HG03103 (cell line): ENCODE results near the gene MARCHF3.
"Not testable (repeated sequence)": the region's sequence is repeated elsewhere in the genome, so short reads cannot be mapped to it uniquely, and the experiment has no call there.

Source experiments
- ATAC-seq: cut with Tn5 transposase; IDR thresholded peaks from one replicate; pipeline ENCODE4 v1.9.1; 2021; ENCODE audit warnings: low read depth; ENCODE audit not compliant: unreplicated experiment

Gene MARCHF3, protein sequence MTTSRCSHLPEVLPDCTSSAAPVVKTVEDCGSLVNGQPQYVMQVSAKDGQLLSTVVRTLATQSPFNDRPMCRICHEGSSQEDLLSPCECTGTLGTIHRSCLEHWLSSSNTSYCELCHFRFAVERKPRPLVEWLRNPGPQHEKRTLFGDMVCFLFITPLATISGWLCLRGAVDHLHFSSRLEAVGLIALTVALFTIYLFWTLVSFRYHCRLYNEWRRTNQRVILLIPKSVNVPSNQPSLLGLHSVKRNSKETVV

DNA sequence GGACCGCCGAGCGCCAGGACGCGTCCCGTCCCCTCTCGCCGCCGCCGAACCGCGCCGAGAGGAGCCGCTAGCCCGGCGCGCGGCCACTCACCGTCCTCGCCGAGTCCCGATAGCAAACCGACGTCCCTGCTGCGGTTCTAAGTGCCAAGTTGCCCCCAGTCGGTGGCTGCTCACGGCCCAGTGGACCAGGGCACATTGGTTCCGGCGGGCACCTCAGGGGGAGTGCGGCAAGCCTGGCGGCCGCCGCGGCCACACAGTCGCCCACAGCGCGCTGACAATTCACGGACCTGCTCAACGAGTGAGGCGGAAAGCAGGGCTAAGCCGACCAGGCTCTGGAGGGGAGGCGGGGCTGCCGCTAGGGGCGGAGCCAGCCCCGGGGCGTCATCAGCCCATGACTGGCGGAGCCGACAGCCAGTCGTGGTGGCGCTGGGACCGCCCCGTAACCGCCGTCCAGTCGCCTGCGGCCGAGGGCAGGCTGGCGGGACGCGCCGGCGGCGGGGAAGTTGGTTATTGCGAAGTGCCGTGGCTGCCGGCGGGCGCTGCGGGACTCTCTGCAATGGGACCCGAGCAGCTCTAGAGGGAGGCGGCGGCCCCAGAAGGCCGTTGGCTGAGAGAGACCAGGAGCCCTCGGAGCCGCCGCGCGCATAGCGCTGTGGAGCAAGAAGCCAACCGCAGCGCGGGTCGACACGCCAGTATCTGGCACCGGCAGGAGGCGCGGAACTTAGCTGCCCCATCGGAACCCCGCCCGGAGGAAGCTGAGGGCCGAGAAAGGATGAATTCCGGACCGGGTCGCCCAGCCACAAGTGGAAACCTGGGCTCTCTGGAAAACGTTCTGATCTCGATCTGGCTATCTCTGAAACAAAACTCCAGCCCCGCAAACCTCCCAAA lies at the start of gene MARCHF3:
Gene MARCHF3 (minus strand): TSS at position 300 of the 888 bp plus-strand sequence. CDS start 112,387 bp downstream, outside the sequence.
- ATAC-seq, result peak; percentile 93

DNA sequence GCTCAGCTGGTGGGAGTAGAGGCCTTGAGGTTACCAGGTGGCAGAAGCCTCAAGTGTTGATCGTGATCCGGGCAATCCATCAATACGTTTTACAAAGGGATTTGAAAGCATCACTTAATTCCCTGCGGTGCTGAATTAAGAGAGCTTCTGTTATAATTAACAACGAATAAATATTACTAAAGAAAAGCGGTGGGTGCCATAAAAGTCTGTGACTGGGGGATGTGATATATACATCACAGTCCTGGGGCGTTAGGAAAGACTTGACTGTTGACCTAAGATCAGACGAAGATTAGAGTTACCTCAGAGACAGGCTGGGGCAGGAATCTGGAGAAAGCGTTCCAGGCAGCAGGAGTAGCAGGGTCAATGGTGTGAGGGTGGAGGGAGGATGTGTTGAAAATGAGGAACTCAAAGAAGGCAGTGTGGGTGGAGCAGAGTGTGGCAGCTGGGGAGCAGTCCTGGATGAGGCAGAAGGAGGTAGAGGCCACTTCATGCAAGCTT lies 49.7 kb upstream of the MARCHF3 start:
- no peak for ATAC-seq

DNA sequence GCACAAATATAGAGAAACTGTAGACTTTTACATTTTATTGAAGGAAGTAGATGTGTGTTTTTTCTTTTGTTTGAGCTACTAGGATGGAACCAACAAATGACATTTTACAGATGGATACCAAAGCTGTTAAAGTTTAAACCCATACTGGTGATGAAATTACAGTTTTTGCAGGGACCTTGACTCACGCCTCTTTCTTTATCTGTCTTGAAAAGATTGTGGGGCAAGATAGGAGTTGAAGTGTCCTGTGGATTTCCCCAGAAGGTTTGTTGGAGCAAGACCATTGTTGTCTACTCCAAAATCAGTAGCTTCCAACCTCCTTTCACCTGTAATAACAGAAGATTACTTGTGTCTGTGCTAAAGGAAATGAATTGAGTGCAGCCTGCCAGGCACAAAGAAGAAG lies 47.0 kb upstream of the MARCHF3 start:
- ATAC-seq, result no peak

DNA sequence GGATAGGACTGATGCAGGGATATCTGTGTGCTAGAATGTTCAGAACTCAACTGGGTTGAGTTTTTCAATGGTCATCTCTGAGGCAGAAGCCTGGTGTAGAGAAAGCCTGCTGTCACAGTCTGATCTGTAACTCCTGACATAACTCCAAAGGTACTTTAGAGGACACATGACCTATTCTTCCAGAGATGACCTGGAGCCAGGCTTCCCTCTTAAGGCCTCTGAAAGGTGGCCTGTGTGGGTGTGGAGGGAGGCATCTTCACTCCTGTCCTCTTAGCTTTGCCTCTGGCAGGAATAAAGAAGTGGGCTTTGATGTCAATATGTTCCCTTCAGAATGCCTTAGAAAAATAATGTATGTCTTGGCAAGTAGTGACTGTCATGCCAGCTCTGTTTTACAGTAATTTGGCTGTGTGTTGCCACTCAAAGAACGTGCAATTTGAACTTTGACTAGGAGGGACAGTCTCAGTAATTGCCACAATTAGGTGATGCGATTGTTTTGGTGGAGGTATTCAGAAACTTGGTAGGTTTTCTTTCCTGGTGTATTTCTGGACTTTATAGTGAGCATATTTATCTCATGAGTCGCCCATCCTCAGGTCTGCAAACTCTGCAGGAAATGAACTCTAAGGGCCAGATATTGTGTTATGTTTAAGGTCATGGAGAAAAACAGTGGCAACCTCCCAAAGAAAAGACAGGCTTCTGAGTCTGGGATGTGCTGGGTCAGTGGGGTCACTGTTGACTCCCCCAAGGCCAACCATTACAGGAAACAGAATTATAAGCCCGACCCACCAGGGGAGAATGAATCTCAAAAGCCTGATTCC lies 46.2 kb upstream of the MARCHF3 start:
- no peak for ATAC-seq

DNA sequence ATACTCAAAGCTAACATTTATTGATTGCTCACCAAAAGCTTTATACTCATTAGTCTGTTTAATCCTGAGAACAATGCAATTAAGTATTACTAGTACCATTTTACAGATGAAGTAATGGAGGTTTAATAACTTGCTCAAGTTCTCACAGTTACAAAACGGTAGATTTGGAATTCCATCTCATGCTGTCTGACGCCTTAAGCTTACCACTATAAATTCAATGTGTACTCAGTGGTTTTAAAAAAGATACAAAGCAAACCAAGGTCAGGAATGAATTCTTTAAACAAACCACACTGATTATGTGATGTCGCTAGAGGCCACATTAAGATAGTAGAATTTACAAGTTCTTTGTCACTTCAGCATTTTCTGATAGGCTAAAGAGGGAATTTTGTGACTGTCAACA lies 44.1 kb upstream of the MARCHF3 start:
- ATAC-seq, result no peak

DNA sequence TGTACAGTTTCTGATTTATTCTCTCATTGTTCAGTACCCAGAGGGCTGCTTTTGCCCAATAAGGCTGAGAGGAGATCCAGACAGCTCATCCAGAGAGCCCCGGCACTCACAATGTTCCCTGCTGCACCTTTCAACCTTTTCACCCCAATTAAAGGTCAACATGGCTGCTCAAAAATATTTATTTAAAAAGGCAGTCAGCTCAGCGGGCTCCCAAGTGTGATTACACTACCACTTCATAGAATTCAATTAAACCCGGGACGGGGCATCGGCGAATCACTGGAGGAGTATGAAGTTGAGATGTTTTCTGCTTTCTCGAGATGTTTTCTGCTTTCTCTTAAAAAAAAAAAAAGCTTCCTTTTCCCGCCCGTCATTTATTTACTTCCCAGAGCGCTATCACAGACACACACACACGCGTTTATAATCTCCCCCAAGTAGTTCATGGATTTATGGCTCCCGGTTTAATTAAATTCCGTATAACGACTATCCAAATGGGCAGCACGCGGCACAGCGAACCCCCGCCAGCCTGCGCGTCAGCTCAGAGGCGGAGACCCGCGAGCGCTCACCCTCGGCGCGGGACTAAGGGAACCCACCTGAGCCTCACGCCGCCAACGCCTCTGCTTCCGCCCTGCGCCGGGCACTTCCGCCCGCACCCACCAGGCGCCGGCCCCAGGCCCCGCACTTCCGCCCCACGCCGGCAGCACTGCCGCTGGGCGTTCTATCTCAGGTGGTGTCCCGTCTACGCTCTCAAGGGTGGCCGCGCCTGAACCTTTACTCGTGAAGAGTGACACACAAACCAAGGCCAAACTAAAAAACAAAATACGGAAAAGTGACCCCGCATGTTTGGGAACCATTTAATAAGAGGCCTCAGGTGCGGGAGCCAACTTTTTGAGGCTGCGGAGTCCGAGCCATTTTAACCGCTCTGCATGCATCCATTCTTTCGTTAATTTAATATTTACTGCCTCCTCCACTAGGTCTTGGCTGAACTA lies 42.8 kb upstream of the MARCHF3 start, which contains the start of gene C5orf63:
Gene C5orf63 (minus strand): TSS at position 642 of the 986 bp plus-strand sequence. CDS start 14,507 bp downstream, outside the sequence.
- peak; percentile 98 for ATAC-seq

DNA sequence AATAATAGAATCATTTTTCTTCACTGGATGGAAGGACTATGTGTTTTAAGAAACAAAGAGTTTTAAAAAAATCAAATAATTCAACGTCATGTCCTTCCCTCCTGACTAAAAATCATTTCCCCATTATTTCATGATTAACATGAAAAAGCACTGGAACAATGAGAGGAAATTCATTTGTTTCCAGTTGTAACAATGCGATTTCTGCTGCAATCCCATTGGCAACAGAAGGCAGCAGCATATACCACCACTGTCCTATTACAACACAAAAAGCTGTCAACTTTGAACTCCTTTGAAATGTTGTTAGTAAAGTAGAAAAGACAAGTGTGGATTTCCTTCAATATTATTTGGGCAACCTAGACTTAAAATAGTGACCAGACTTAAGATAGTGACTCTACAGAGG lies 39.9 kb upstream of the MARCHF3 start:
- no peak for ATAC-seq

DNA sequence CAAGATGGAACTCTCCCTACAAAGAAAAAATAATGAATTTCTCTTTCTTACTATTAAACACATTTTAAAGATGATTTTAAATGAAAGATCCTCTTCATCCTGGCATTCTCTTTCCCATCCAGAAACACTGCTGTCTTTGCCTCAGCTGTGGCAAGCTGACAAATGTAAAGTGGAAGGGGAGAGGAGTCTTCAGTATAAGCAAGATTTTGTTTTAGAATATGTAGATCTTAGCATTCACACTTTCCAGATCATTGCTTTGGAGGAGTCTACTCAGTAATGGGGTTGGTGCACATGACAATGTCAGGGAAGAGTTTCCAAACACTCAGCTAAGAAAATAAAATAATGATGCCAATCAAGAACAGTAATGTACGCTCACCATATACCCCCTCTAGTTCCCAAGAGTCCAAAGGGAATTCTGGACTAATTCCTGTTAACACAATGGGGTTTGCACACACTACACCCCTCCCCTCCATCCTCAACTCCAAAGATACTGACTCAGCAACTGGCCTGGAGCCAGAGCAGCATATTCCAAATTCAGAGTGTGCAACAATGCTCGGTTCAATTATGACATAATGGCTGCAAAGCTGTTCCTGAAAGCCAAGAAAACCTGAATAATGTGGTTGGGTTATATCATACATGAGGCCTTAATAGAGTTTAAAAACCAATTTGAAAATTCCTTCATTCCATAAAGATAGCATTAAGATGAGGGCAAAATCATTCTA lies 38.3 kb upstream of the MARCHF3 start:
- ATAC-seq, result no peak

DNA sequence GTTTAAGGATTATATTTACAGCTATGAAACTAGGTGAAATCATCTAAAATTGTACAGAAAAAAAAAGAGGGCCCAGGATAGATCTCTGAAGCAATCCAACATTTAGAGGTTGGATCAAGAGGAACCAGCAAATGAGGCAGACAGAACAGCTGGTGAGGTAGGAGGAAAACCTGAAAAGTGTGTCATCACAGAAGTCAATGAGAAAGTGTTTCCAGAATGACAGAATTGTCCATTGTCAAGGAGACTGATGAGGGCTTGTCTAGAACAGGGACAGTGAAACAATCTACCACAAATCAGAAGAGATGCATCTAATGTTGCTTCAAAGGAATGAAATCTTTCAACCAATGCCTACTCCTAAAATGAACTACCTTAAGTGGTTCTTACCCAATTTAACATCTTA lies 36.4 kb upstream of the MARCHF3 start:
- ATAC-seq, result no peak

DNA sequence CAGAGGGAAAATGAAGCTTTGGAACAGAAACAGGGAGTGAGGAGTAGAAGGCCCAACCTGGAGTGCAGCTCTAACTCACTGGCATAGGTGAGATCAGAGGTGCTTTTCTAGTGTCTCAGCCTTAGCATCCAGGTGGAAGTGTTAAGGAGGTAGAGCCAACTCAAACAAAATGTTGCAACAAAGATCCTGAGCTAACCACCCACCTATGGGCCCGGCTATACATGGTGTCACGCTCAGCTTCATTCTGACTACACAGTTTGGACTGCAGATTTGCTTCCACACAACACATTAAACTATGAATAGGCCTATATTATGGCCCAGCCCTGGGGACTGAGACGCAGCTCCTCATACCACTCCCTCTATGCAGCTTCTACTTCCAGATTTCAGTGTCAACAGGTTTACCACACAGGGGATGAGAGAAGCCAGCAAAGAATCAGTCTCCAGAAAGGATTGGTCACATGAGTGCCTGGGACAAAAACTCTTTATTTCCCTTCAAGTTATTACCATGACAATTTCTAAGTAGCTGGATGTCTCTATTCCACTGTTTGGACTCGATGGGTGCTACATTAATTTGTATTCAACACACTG lies 34.0 kb upstream of the MARCHF3 start:
- ATAC-seq, result no peak

DNA sequence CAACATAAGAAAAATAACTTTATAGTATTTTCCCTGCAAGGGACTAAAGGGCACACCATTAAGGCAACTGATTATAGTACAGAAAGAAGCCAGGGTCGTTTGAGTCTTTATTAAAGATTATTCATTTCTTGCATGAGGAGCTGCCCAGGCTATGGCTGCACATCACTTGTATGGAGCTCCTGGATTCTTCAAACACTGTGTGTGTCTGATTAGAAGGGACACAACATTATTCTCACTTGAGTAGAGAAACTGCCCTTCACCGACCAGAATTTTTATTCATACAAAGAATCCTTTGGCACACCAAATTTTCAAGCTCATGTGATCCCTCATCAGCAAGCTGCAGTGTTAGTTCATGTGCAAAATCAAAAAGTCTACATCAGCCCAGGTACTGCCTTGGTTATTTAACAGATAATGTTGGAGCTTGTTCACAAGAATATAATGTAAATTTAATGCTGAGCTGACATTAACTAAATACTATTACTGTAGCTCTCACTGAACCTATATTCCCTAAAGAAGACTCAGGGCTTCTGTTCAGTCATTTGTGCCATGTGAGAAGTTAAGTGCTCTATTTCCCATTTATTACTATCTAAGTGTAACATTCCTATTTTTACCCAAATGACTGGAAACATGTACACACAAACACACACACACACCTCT lies 33.0 kb upstream of the MARCHF3 start:
- no peak for ATAC-seq

DNA sequence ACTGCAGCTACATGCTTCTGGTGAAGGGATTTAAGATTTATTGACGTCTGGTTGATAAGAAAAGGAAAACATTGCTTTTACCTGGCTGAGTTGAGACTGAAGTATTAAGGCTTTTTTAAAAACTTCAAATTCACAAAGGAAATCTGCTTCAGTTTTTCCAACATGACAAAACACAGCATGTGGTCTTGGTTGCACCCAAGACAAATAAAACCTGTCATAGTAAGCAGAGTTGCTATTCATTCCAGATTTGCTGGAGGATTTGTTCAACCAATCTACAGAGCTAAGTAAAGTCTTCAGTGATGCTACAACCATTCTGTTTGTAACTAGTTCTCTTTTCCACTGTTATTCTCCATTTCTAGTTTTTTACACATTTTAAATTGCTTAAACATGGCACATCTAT lies 31.6 kb upstream of the MARCHF3 start:
- ATAC-seq, result no peak

DNA sequence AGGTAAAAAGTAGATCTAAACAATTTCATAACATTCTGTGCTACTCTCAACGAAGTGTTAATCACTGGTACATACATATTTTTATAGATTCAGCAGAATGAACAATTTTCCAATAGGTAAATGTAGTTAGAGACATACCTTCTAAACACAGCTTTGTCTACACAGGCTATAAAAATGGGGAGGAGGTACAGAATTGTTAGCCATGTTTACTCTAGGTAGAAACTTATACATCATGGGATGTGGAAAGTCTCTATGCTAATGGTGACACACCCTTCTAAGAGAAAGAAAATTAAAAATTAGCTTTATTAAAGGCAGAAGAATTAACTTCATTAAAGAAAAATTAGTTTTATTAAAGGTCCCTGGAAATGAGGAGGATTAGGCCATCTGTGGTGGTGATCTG lies 31.2 kb upstream of the MARCHF3 start:
- ATAC-seq, result no peak

DNA sequence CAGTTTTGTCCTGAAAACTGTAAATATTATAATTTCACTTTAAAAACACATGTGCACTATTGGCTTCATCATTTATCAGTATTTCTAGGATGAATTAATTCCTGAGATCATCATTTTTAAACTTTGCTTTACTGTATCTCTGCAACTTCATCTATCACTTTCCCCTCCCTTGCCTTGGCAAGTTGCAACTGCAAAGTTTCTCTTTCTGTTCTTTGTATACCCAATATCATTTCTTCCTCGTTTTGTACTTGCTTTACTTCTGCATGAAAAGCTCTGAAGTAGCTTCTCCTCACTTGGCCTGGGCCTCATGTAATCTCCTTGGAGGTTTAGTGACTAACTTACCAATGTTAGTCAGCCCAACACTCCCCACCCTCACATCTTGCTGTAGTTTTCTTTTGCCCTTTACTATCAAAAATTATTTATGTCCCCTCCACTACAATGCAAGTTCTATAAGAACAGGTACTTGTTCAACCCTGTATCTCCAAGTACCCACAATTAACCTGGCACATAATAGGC lies 30.2 kb upstream of the MARCHF3 start:
- no peak for ATAC-seq

DNA sequence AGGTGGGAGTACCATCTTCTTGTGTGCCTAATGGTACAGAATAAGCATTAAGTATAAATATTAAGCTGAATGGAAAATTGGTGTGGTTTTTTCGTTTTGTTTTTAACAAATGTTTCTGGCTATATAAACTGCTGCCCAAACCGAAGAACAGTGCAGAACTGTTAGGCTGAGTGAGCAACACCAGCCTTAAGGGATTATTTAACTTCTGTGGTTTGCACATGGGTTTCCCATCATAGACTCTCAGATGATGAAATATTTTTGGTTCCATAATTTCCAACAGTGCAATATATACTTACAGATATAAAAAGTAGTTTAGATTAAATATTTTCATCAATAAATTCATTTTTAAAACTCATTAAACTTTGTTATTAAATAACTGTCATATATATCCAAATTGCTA lies 26.5 kb upstream of the MARCHF3 start:
- no peak for ATAC-seq

DNA sequence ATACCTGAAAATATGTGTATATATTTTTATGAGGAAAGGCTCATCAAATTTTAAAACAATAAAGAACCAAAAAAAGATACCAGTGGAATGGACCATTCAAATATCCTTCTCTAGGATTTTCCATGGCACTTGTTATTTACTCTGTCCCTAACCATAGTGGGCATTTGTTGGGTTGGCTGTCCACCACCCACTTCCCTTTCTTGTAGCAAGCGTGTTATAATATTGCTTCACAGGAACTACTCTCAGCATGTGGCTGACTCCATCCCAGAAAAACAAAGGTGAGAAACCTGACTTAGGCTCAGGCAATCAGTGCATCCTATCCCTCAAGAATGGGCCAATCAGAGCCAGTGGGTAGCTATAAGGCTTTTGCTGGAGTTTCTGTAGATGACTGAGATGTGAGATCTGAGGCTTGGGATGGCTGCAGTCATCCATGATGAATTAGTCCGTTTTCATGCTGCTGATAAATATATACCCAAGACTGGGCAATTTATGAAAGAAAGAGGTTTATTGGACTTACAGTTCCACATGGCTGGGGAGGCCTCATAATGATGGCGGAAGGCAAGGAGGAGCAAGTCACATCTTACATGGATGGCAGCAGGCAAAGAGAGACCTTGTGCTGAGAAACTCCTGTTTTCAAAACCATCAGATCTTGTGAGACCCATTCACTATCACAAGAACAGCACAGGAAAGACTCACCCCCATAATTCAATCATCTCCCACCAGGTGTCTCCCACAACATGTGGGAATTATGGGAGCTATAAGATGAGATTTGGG lies 25.7 kb upstream of the MARCHF3 start:
- no peak for ATAC-seq

DNA sequence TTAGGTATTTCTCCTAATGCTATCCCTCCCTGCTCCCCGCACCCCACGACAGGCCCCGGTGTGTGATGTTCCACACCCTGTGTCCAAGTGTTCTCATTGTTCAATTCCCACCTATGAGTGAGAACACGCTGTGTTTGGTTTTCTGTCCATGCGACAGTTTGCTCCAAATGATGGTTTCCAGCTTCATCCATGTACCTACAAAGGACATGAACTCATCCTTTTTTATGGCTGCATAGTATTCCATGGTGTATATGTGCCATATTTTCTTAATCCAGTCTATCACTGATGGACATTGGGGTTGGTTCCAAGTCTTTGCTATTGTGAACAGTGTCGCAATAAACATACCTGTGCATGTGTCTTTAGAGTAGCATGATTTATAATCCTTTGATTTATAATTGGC lies 23.2 kb upstream of the MARCHF3 start:
- not testable (repeated sequence) for ATAC-seq
